ENCODE data around the gene OR5K3. TPM values are rescaled to one million over a fixed set of nuclear protein-coding genes. Genes with fewer than 3 reads are reported as not detected.

Gene OR5K3
- polyA plus RNA-seq, 2 of the 4 experiments (the other 2 are of a cell fraction), result not detected

DNA sequence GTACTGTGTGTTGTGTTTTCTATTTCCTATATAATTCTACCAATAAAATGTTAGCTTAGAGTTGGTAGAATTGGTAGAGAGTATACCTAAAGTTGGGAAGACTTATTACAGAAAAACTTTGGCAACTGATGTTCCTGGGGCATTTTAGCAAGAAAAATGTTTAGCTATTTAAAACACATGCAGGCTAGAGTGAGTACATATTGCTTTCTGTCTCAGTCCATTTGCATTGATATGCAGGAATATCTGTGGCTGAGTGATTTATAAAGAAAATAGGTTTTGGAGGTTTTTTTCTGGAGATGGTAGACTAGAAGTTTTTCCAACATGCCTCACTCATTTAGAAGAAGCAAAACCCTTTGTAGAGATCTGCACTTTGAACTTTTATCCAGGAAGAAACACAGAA lies 42.1 kb downstream of the OR5K3 start:
- Histone ChIP-seq H3K4me3 (no peak overlapping the region), H3K4me1 (no peaks in the 10 kb centered on the region), H3K27ac (no peak overlapping the region), H3K9me3 (0 out of 3 replicates have a peak, but pooled peaks cover 2% of the 10 kb centered on the region), H3K4me2 (no peak overlapping the region)
- ChIA-PET POLR2A (no interaction called here), CTCF (no interaction called here)
- TF ChIP-seq HEYL (CRISPR knock-in tag; IDR thresholded peaks at IDR 0.05), result no peak
- no peak for TF ChIP-seq CEBPB (IDR thresholded peaks at IDR 0.05)
- no peak for TF ChIP-seq RARB (CRISPR knock-in tag; IDR thresholded peaks at IDR 0.05)
- no peak for TF ChIP-seq POLR2AphosphoS2 (conservative IDR thresholded peaks at IDR 0.05; ENCODE audit: low read length)
- TF ChIP-seq FOSB (CRISPR knock-in tag; IDR thresholded peaks at IDR 0.05), result no peak
- TF ChIP-seq FOXS1 (CRISPR knock-in tag; IDR thresholded peaks at IDR 0.05), result no peak
- no peak for TF ChIP-seq GATA3 (IDR thresholded peaks at IDR 0.05; ENCODE audit: borderline replicate concordance)
- TF ChIP-seq BHLHE40 (IDR thresholded peaks at IDR 0.05; ENCODE audit: low read depth, low read length), result no peak
- TF ChIP-seq, protein P1, sequence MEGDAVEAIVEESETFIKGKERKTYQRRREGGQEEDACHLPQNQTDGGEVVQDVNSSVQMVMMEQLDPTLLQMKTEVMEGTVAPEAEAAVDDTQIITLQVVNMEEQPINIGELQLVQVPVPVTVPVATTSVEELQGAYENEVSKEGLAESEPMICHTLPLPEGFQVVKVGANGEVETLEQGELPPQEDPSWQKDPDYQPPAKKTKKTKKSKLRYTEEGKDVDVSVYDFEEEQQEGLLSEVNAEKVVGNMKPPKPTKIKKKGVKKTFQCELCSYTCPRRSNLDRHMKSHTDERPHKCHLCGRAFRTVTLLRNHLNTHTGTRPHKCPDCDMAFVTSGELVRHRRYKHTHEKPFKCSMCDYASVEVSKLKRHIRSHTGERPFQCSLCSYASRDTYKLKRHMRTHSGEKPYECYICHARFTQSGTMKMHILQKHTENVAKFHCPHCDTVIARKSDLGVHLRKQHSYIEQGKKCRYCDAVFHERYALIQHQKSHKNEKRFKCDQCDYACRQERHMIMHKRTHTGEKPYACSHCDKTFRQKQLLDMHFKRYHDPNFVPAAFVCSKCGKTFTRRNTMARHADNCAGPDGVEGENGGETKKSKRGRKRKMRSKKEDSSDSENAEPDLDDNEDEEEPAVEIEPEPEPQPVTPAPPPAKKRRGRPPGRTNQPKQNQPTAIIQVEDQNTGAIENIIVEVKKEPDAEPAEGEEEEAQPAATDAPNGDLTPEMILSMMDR (IDR thresholded peaks at IDR 0.05), result no peak
- no peak for TF ChIP-seq NFE2L2 (conservative IDR thresholded peaks at IDR 0.05; ENCODE audit: low read length)
- TF ChIP-seq KDM1A (IDR thresholded peaks at IDR 0.05; ENCODE audit: low read depth), result no peak
- TF ChIP-seq ZNF302 (CRISPR knock-in tag; IDR thresholded peaks at IDR 0.05), result no peak
- no peak for TF ChIP-seq ZFP36 (IDR thresholded peaks at IDR 0.05; ENCODE audit: borderline replicate concordance, partially characterized antibody)
- no peak for FAIRE-seq
- ATAC-seq, result no peak
- no peak for DNase-seq (ENCODE audit: low read depth in 1 of 2, low spot score in 1 of 2)

DNA sequence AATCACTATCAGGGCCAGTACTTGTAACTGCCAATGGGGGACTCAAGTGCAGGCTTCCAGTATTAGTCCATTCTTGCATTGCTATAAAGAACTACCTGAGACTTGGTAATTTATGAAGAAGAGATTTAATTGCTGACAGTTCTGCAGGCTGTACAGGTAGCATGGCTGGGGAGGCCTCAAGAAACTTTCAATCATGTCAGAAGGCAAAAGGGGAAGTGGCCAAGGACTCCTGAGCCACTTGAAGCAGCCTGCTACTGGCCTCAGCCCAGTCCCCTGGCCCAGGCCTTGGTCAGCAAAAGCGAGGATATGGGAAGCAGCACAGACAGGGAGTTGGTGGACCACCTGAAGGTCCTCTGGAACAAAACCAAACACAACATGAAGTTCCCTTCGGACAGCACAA lies 43.3 kb downstream of the OR5K3 start:
- Histone ChIP-seq H3K4me1 (no peaks in the 10 kb centered on the region), H3K27ac (no peak overlapping the region), H3K4me3 (no peak overlapping the region), H3K9me3 (0 out of 3 replicates have a peak, but pooled peaks cover 2% of the 10 kb centered on the region), H3K4me2 (no peak overlapping the region)
- ChIA-PET CTCF (no interaction called here), POLR2A (no interaction called here)
- no peak for ATAC-seq
- FAIRE-seq, result no peak
- WGBS (ENCODE audit: missing lambda C conversion rate), result 4% methylated on average over 2 of the region's 2 CpGs
- DNase-seq (ENCODE audit: low read depth in 1 of 2, low spot score in 1 of 2), result no peak
- no peak for TF ChIP-seq FOSL2 (IDR thresholded peaks at IDR 0.05)
- TF ChIP-seq FOSL2 (CRISPR knock-in tag; IDR thresholded peaks at IDR 0.05), result no peak
- no peak for TF ChIP-seq E2F6 (IDR thresholded peaks at IDR 0.05; ENCODE audit: borderline replicate concordance, low read depth)
- TF ChIP-seq FOSB (CRISPR knock-in tag; IDR thresholded peaks at IDR 0.05), result no peak

DNA sequence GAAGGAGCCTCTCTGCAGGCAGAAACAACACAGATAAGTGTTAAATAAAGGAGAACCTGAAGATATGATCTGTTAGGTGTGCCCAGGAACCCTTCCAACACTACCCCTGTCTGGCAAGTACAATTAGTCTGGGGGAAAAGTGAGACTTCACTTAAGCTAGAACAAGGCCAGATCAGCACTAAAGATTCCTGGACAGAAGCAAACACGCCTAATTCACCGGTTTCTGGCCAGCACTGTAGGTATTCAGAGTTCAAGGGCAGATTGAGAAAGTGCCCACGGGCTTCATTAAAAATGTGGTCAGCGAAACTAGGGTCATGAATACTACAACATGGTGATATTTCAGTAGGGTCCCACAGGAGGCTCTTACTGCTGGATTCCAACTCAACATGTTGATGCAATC lies 43.9 kb downstream of the OR5K3 start:
- no peak overlapping the region for H3K4me2 ChIP-seq
- no peak for TF ChIP-seq ZSCAN20 (CRISPR knock-in tag; IDR thresholded peaks at IDR 0.05)
- no peak for TF ChIP-seq EHMT2 (IDR thresholded peaks at IDR 0.05; ENCODE audit: low read depth)
- no peak for TF ChIP-seq ZNF302 (CRISPR knock-in tag; IDR thresholded peaks at IDR 0.05)
- TF ChIP-seq POLR2AphosphoS2 (conservative IDR thresholded peaks at IDR 0.05; ENCODE audit: low read length), result no peak
- no peak for TF ChIP-seq TP53 (CRISPR knock-in tag; IDR thresholded peaks at IDR 0.05)
- TF ChIP-seq FOXS1 (CRISPR knock-in tag; IDR thresholded peaks at IDR 0.05), result no peak
- no peak for TF ChIP-seq KDM5A (IDR thresholded peaks at IDR 0.05)
- no peak for TF ChIP-seq MAZ (IDR thresholded peaks at IDR 0.05; ENCODE audit: borderline replicate concordance, low read depth, low read length)
- no peak for TF ChIP-seq NFE2L2 (conservative IDR thresholded peaks at IDR 0.05; ENCODE audit: low read length)
- TF ChIP-seq TFCP2L1 (CRISPR knock-in tag; IDR thresholded peaks at IDR 0.05), result no peak
- TF ChIP-seq CEBPB (IDR thresholded peaks at IDR 0.05), result no peak
- TF ChIP-seq GATA3 (IDR thresholded peaks at IDR 0.05; ENCODE audit: borderline replicate concordance), result no peak
- no peak for TF ChIP-seq CHD4 (IDR thresholded peaks at IDR 0.05; ENCODE audit: borderline replicate concordance)
- TF ChIP-seq, protein P2, sequence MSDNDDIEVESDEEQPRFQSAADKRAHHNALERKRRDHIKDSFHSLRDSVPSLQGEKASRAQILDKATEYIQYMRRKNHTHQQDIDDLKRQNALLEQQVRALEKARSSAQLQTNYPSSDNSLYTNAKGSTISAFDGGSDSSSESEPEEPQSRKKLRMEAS (IDR thresholded peaks at IDR 0.05), result no peak
- TF ChIP-seq RFX5 (IDR thresholded peaks at IDR 0.05), result no peak
- TF ChIP-seq JUN (IDR thresholded peaks at IDR 0.05), result no peak
- TF ChIP-seq, protein P3, sequence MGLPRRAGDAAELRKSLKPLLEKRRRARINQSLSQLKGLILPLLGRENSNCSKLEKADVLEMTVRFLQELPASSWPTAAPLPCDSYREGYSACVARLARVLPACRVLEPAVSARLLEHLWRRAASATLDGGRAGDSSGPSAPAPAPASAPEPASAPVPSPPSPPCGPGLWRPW (IDR thresholded peaks at IDR 0.05), result no peak
- CTCF ChIA-PET, result no interaction called here
- DNase-seq (ENCODE audit: low read depth in 1 of 2, low spot score in 1 of 2), result no peak
- FAIRE-seq, result no peak
- WGBS (ENCODE audit: missing lambda C conversion rate), result 0% methylated on average over 4 of the region's 4 CpGs
- ATAC-seq, result no peak
- H3K4me1 ChIP-seq, result no peaks in the 10 kb centered on the region
- H3K27ac ChIP-seq, result no peak overlapping the region
- POLR2A ChIA-PET, result no interaction called here
- no peak overlapping the region for H3K4me3 ChIP-seq
- no peaks in the 10 kb centered on the region for H3K9me3 ChIP-seq
